ENCODE results near the gene IGSF21. TPM values are rescaled to one million over a fixed set of nuclear protein-coding genes. Genes with fewer than 3 reads are reported as not detected.

IGSF21 gene
- total RNA-seq, 2 experiments from 2014 or later = not detected

- no peaks in the 10 kb centered on the region for H3K4me1 Mint-ChIP-seq (ENCODE audit: low read depth)
- ATAC-seq (ENCODE audit: poor library complexity) (no peak), DNase-seq (no peak)
- no peak overlapping the region for H3K27ac Mint-ChIP-seq
- no peak overlapping the region for H3K4me3 ChIP-seq (ENCODE audit: low read length)
- no peaks in the 10 kb centered on the region for H3K9me3 Mint-ChIP-seq
- POLR2A ChIA-PET = no interaction called here
- no peaks in the 10 kb centered on the region for H3K4me1 ChIP-seq (ENCODE audit: insufficient read depth, low read length)
- peaks cover 0 to 2% of the 10 kb centered on the region in 2 experiments for H3K27me3 ChIP-seq (ENCODE audit: control insufficient read depth in 1 of 2, insufficient read depth in 2 of 2, low read length in 2 of 2)
- H3K9me3 ChIP-seq (ENCODE audit: control insufficient read depth in 1 of 2, insufficient read depth in 1 of 2, low read length in 2 of 2) = peaks cover 0 to 3% of the 10 kb centered on the region in 2 experiments
- H3K27ac ChIP-seq (ENCODE audit: low read depth in 1 of 2, low read length in 2 of 2) = no peak overlapping the region
- H3K36me3 ChIP-seq (ENCODE audit: insufficient read depth, low read length) = no peaks in the 10 kb centered on the region
- no peak overlapping the region for H3K4me3 Mint-ChIP-seq
- TF ChIP-seq CTCF (IDR thresholded peaks at IDR 0.05) = no peak
- H3K36me3 Mint-ChIP-seq (ENCODE audit: low read depth) = no peaks in the 10 kb centered on the region
- intact Hi-C loops (cut with DNase I, micrococcal nuclease) = no loop called here
- CTCF ChIA-PET = no interaction called here
- peaks cover 45% of the 10 kb centered on the region for H3K27me3 Mint-ChIP-seq
Observed at GRCh38 chr1:18188820-18189517, 81.4 kb downstream of the IGSF21 start.

- Mint-ChIP-seq H3K4me3 (no peak overlapping the region), H3K27me3 (peaks cover 49% of the 10 kb centered on the region), H3K9me3 (no peaks in the 10 kb centered on the region), H3K4me1 (ENCODE audit: low read depth) (no peaks in the 10 kb centered on the region), H3K27ac (no peak overlapping the region), H3K36me3 (ENCODE audit: low read depth) (no peaks in the 10 kb centered on the region)
- CTCF ChIA-PET = no interaction called here
- no peak for DNase-seq
- Histone ChIP-seq H3K4me3 (ENCODE audit: low read length) (no peak overlapping the region), H3K36me3 (ENCODE audit: insufficient read depth, low read length) (no peaks in the 10 kb centered on the region), H3K9me3 (ENCODE audit: control insufficient read depth in 1 of 2, insufficient read depth in 1 of 2, low read length in 2 of 2) (peaks cover 0 to 3% of the 10 kb centered on the region in 2 experiments), H3K4me1 (ENCODE audit: insufficient read depth, low read length) (no peaks in the 10 kb centered on the region), H3K27me3 (ENCODE audit: control insufficient read depth in 1 of 2, insufficient read depth in 2 of 2, low read length in 2 of 2) (peaks cover 0 to 3% of the 10 kb centered on the region in 2 experiments), H3K27ac (ENCODE audit: low read depth in 1 of 2, low read length in 2 of 2) (no peak overlapping the region)
- TF ChIP-seq CTCF (IDR thresholded peaks at IDR 0.05) = no peak
- ATAC-seq (ENCODE audit: poor library complexity) = no peak
- POLR2A ChIA-PET = no interaction called here
- intact Hi-C loops (cut with DNase I, micrococcal nuclease) = no loop called here
Observed at GRCh38 chr1:18190598-18190997, 83.0 kb downstream of the IGSF21 start.

GRCh38 chr1:18191037-18191436, 83.4 kb downstream of the IGSF21 start:
- intact Hi-C loops (cut with DNase I, micrococcal nuclease) = no loop called here
- Histone ChIP-seq H3K27me3 (ENCODE audit: control insufficient read depth in 1 of 2, insufficient read depth in 2 of 2, low read length in 2 of 2) (peaks cover 0 to 7% of the 10 kb centered on the region in 2 experiments), H3K27ac (ENCODE audit: low read depth in 1 of 2, low read length in 2 of 2) (no peak overlapping the region), H3K4me3 (ENCODE audit: low read length) (no peak overlapping the region), H3K36me3 (ENCODE audit: insufficient read depth, low read length) (no peaks in the 10 kb centered on the region), H3K4me1 (ENCODE audit: insufficient read depth, low read length) (no peaks in the 10 kb centered on the region), H3K9me3 (ENCODE audit: control insufficient read depth in 1 of 2, insufficient read depth in 1 of 2, low read length in 2 of 2) (peaks cover 0 to 3% of the 10 kb centered on the region in 2 experiments)
- no peak for TF ChIP-seq CTCF (IDR thresholded peaks at IDR 0.05)
- DNase-seq (no peak), ATAC-seq (ENCODE audit: poor library complexity) (no peak)
- ChIA-PET CTCF (no interaction called here), POLR2A (no interaction called here)
- Mint-ChIP-seq H3K4me3 (no peak overlapping the region), H3K9me3 (no peaks in the 10 kb centered on the region), H3K36me3 (ENCODE audit: low read depth) (no peaks in the 10 kb centered on the region), H3K27ac (no peak overlapping the region), H3K4me1 (ENCODE audit: low read depth) (no peaks in the 10 kb centered on the region), H3K27me3 (peaks cover 49% of the 10 kb centered on the region)

Measured in CD4-positive, alpha-beta T cell (primary cell).